ENCODE measurements around the gene SELPLG.
"Not testable (repeated sequence)": the region's sequence is repeated elsewhere in the genome, so short reads cannot be mapped to it uniquely, and the experiment has no call there.

Gene SELPLG

GRCh38 chr12:108637222-108637971, 3.7 kb upstream of the SELPLG start:
- TF ChIP-seq CTCF (IDR thresholded peaks at IDR 0.05; ENCODE audit: control insufficient read depth, extremely low read depth, insufficient read depth), result no peak
- H3K4me3 ChIP-seq (ENCODE audit: low read depth, low read length), result no peak overlapping the region
- no peak for DNase-seq (ENCODE audit: low read depth)

- no peak overlapping the region for H3K4me3 ChIP-seq (ENCODE audit: low read depth, low read length)
- DNase-seq (ENCODE audit: low read depth), result no peak
- TF ChIP-seq CTCF (IDR thresholded peaks at IDR 0.05; ENCODE audit: control insufficient read depth, extremely low read depth, insufficient read depth), result no peak
These were observed 2.5 kb upstream of the SELPLG start for GRCh38 chr12:108635997-108636808.

- H3K4me3 ChIP-seq (ENCODE audit: low read depth, low read length), result no peak overlapping the region
- no peak for DNase-seq (ENCODE audit: low read depth)
- TF ChIP-seq CTCF (IDR thresholded peaks at IDR 0.05; ENCODE audit: control insufficient read depth, extremely low read depth, insufficient read depth), result no peak
These were observed 1.7 kb upstream of the SELPLG start for GRCh38 chr12:108635201-108635996.

GRCh38 chr12:108634341-108634751, 652 bp upstream of the SELPLG start:
- no peak for DNase-seq (ENCODE audit: low read depth)
- no peak for TF ChIP-seq CTCF (IDR thresholded peaks at IDR 0.05; ENCODE audit: control insufficient read depth, extremely low read depth, insufficient read depth)
- H3K4me3 ChIP-seq (ENCODE audit: low read depth, low read length), result no peak overlapping the region

GRCh38 chr12:108633081-108633533, 587 bp downstream of the SELPLG start:
- DNase-seq (ENCODE audit: low read depth), result no peak
- TF ChIP-seq CTCF (IDR thresholded peaks at IDR 0.05; ENCODE audit: control insufficient read depth, extremely low read depth, insufficient read depth), result no peak
- H3K4me3 ChIP-seq (ENCODE audit: low read depth, low read length), result no peak overlapping the region

- not testable (repeated sequence) for DNase-seq (ENCODE audit: low read depth); H3K4me3 ChIP-seq (ENCODE audit: low read depth, low read length)
These were observed 2.4 kb downstream of the SELPLG start for GRCh38 chr12:108631261-108631660.
